GM18499 (cell line): Measurements from ENCODE around the gene CPEB4.

Source experiments
- ATAC-seq: cut with Tn5 transposase; IDR thresholded peaks from one replicate; pipeline ENCODE4 v1.9.1; 2021; ENCODE audit warnings: moderate number of reproducible peaks; ENCODE audit not compliant: insufficient read depth, unreplicated experiment

The CPEB4 gene

DNA sequence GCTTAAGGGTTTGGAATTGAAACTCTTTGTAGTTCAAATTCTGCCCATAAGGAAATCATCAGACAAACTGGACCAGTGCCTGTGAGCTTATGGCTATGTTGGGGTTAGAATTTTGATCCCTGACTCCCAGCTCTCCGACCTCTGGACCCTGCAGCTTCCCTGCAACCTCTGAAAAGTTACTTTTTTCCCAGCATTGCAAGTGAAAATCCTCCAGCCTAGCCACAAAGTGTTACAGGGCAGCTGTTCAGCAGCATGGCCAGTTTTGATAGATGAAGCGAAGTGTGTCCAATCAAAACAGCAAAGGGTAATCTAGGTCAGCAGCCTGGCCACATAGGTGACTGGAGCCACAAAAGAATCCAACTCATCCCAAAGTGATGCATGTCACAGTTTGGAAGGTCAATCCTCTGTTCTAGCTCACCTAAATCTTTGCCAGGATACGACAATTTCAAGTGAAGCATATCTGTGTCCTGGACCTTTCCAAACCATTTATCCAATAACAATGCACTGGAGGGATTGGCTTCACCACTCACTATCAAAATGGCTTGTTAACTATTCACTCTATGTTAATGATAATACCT lies 4.7 kb upstream of the CPEB4 start:
- no peak for ATAC-seq

DNA sequence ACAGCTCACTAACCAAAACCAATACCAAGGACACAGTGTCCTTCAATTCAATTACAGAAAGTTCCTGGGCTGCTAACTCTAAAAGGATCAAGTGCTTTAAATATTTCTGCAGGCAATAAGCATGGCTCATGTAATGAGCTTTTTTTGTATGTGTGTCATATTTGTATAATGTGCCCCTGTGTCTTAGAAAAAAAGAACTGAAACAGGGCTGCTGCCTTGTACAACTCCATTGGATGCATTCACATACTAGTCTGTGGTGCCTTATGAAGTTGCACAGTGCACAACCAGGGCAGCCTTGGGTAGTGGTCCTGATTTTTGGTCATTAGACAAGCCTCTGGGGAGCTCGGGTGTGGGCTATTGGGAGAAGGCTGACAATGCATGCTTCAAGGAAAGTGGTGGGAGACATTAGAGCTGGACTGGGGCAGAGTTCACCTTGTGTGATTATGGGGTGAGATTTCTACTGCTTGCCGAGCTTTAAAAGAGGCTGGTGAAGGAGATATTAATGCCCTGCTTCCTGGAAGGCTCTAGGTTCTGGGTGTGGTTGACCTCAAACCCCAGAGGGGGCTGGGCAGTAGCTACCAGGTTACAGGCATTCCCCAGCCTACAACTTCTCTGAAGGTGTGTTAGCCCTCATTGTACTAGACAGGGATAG lies 3.6 kb upstream of the CPEB4 start:
- no peak for ATAC-seq

DNA sequence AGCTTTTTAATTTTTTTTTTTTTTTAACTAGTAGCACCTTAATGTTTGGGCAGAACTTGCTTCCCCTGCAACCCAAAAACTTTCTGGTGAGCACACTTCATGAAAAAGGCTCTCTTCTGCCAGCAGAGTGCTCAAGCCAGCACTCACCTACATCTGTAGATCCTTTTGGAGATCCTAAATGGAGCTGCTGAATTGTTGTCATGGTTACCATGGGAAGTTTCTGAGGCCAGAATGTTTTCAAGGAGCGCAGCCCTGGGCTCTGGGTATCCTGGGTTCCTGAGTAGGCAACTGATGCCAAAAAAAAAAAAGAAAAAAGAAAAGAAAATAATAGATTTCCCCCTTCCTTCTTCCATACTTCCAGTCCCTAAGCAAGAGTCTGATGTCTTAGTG lies 3.1 kb upstream of the CPEB4 start:
- no peak for ATAC-seq

DNA sequence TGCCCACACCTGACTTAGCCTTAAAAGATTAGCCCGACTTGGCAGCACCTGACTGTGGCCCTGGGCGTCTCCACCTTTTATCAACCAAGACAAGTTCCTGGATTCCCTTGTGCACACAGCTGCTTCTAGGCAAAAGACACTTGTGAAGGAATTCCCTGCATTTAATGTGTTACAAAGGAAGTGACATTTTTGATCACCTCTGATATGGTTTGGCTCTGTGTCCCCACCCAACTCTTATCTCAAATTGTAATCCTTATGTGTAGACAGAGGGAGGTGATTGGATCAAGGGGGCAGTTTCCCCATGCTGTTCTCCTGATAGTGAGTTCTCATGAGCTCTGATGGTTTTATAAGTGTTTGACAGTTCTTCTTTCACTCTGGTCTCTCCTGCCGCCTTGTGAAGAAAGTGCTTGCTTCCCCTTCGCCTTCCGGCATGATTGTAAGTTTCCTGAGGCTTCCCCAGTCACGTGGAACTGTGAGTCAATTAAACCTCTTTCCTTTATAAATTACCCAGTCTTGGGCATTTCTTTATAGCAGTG lies 2.6 kb upstream of the CPEB4 start:
- no peak for ATAC-seq

DNA sequence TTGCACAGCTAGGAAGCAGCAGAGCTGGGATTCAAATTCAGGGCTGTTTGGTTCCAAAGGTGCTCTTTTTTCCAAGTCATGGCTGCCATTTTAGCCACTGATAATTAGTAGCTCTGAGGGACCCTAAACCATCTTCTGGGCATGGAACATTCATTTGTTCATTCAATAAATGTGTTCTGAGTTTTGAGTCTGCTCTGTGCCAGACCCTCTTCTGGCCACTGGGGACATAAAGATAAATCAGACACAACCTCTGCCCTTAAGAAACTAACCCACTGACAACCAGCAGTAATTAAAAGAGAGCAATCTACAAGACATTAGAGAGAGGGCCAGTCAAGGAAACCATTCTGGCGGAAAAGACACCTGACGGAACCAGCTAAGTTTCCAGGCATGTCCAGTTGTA lies 2.0 kb upstream of the CPEB4 start:
- no peak for ATAC-seq

DNA sequence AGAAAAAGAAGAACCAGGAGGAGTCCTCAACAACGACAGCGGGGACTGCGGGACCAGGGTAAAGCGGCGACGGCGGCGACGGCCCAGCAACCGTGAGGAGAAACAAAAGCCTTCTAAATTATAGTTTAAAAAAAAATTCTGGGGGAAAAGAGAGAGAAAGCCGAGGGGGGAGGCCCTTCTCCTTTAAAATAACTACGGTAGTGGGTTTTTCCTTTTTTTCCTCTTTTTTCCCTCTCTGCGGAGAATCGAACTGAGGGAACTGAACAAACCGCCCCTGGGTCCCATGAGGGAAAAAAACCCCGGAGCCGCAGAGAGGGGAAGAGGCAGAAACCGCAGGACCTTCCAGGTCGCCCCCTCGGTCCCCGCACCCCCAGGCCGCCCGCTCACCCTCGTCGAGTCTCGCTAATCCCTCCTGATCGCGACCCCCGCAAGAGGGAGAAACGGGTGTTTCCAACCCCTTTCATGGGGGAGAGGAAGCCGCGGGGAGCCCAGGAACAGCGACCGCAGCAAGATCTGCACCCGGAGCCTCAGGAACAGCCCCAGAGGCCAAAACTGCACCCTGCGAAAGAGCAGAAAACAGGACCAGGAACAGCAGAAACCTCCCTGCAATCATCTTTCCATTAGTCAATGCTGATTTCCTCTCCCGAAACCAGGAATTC lies 453 bp downstream of the CPEB4 start:
- ATAC-seq, result no peak

DNA sequence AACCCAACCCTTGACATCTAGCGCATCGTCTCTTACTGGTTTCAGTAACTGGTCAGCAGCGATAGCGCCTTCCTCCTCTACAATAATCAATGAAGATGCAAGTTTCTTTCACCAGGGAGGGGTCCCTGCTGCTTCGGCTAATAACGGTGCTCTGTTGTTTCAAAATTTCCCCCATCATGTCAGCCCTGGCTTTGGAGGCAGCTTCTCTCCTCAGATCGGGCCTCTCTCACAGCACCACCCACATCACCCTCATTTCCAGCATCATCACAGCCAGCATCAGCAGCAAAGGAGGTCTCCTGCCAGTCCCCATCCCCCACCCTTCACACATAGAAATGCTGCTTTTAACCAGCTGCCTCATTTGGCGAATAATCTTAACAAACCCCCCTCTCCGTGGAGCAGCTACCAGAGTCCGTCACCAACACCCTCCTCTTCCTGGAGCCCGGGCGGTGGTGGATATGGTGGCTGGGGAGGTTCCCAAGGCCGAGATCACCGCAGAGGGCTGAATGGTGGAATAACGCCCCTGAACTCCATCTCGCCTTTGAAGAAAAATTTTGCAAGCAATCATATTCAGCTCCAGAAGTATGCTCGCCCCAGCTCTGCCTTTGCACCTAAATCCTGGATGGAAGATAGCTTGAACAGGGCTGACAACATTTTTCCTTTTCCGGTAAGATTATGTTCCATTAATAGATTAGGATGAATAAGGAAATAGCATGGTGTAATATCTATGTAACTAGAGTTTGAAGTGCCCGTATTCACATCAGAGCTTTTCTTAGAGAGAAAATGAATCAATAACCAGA lies 2.2 kb downstream of the CPEB4 start:
- ATAC-seq, result no peak

DNA sequence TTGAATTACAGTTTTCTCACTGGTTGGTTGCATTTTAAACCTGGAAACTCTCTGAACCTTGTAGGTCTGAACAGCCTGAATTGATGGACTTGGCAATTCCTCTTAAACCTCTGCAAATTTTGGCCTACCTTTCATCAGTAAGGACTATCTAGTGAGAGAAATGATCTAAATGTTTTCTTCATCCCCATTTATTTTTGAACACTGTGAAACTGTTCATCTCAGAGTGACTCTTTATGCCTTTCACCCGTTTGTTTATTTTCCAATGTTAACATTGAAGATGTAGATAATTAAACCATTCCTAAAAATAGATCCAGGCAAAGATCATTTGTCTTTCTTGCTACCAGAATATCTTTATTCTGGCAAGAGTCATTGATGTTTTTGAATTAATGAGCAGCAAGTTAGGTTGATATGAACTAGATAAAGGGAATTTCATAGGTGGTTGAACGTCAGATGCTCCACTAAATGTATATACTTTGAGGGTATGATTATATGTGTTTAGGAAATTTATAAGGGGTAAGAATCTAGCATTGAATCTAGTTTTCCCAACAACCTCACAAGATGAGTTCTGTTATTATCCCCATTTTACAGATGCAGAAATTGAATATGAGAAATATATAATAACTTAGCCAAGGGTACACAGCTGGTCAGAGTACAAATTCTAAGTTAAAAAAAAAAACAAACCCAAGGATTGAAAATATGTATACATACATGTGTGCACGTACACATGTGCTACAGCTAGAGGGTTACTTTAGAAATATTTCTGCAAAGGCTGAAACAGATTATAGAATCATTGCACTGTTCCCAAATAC lies 3.4 kb downstream of the CPEB4 start:
- ATAC-seq, result no peak

DNA sequence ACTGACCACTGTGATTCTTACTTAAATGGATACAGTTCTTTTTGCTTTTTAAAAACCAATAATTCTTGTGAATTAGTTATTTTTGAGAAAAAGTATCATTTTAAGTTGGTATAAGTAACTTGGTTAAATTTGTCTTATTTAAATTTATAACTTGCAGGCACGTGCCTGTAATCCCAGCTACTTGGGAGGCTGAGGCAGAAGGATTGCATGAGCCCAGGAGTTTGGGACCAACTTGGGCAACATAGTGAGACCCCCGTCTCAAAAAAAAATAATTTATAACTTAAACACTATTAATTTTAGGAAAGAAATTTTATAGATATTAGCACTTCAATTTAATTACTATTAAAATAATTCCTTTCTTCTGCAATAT lies 5.0 kb downstream of the CPEB4 start:
- ATAC-seq, result no peak

DNA sequence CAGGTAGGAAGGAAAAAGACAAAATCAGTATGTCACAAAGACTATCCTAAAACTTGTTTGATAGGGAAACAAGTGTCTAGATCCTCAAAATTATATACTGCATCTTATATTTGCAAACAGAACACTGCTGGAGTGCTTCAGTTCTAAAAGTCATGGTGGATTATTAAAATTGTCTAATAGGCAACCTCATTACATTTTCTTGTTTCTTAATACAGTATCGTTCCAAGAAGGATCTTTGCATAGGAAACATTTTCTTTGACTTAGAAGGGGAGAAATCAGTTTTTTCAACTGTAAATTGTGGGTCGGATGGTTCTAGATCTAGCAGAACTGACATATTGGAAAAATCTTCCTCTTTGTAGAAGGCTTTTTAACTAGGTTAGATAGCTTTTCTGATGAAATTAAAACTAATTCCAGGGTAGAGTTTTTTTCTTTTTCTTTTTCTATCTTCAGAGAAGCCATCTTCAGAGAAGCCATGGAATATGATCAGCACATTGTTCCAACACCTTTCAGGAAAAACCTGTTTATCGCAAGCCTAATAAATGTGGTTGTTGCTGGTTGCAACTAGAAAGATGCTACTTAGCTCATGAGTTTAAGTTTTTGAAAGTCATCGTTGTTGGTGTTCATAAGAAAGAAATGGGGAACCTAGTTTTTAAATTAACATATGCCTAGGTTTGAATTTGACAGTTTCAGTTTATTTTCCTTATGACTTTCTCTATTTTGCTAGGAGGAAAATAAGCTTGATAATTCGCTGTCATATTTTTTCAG lies 7.4 kb downstream of the CPEB4 start:
- ATAC-seq, result no peak

DNA sequence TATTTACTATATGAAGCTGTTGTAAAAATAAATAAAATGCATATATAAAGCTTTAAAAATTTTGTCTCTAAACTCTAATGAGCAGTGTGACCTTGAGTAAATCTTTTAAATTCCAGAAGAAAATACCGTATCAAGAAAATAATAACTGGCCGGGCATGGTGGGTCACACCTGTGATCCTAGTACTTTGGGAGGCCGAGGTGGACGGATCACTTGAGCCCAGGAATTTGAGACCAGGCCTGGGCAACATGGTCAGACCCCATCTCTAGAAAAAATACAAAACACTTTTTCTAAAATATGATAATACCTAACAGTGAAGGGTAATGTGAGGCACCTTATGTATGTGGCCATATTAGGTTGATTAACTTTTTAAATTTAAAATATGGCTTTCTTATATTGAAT lies 8.5 kb downstream of the CPEB4 start:
- no peak for ATAC-seq

DNA sequence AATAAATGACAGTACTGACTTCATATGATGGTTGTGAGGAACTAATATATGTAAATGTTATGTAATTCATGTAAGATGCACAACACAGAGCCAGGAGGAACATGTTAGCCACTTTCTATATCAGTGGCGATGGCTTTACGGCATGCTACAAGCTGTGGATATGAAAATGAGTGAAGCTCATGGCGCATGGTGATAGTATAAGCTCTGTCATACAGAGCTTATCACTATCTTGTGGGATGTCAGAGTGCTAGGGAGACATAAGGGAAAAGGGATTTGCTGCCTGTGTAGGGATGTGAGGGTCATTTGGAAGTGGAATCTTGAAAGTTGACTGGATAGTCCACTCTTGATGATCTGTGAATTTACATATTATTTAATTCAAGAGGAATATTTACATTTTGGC lies 13.6 kb downstream of the CPEB4 start:
- ATAC-seq, result no peak

DNA sequence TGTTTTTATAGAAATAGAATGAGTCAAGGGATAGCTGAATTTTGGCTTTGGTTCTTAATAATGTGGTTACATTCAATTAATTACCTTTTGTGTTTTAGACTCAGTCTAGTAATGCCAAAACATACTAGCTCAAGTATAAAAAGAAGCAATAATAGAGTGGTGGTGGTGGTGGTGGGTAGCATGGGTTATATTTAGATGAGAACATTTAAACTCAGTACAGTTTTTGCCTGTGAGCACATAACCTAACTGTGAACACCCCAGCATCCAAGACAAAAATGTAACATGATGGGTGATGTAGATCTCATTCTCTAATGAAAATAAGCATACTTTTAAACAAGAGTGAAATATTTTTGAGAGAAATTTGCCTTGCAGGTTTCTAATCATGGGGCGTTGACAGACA lies 14.2 kb downstream of the CPEB4 start:
- no peak for ATAC-seq

DNA sequence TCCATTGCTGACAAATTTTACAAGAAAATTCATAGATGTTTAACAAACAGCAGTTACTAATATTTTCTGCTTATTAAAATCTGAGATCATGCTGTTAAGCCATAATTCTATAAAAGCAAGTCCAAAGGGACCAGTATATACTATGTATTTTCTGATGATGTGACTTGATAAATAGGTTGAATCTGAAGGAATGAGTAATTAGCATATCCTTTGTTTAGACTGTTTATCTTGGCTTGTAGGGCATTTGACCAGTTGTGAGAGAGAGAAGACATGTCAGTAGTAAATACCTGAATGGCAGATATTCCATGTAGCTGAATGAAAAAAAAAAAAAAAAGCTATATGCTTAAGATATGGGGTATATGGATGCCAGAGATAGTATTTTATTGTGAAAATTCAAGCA lies 14.6 kb downstream of the CPEB4 start:
- no peak for ATAC-seq

DNA sequence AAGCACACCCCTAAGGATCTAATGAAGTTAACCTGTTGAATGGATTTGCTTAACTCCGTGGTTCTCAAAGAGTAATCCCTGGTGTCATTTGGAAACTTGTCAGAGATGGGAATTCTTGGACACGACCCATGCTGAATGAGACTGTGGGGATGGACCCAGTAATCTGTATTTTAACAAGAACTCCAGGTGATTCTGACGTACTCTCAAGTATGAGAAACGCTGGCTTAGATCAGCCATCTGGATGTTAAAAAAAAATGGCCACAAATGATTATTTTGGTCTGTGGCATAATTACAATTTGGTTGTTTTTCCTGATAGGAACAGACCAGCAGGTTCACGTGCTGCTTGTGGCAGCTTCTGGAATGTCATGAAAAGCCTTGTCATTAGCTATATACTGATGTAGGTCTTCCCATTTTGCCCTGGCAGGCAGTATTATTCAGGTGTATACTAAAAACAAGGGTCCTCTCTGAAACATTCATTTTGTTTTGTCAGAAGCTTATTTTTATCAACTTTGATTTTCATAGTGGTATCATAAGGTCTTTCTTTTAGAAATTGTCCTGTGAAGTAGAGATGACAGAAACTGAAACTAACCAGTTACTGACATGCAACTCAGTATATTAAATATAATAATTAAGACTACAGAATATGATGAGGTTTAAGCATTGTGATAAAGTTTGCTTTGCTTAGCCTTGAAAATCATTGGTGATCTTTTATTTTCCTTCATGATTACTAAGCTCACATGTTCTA lies 15.4 kb downstream of the CPEB4 start:
- ATAC-seq, result no peak

DNA sequence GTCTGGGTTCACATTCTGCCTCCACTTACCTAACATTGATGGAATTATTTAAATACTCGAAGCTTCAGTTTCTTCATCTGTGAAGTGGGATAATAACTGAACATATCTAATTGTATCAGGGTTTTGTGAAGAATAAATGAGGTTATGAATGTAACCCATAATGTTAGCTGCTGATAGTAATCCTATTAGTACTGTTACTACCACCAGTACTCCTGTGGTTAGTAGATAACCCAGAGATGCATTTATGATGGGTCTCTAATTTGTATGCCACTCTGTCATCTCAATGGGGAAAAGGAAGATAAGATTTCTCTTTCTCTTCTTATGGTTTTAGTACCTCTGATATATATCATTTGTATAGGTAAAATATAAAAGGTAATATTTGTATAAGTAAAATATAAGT lies 16.0 kb downstream of the CPEB4 start:
- no peak for ATAC-seq

DNA sequence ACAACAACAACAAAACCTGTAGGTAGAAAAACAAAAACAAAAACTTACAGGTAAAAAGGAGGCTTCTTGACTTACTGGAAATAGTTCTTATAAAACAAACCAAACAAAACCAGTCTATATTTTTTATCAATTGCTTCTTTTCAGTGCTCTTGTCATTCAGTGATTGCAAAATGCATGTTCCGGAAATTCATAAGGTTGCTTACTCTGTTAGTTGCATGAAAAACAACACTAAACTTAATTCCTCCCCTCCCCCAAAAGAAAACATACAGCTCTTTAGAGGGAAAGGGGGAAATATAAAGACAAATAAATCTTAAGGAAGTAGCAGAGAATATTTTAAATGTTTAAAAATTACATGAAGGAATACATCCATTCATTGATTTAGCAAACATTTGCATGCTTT lies 19.1 kb downstream of the CPEB4 start:
- ATAC-seq, result no peak

DNA sequence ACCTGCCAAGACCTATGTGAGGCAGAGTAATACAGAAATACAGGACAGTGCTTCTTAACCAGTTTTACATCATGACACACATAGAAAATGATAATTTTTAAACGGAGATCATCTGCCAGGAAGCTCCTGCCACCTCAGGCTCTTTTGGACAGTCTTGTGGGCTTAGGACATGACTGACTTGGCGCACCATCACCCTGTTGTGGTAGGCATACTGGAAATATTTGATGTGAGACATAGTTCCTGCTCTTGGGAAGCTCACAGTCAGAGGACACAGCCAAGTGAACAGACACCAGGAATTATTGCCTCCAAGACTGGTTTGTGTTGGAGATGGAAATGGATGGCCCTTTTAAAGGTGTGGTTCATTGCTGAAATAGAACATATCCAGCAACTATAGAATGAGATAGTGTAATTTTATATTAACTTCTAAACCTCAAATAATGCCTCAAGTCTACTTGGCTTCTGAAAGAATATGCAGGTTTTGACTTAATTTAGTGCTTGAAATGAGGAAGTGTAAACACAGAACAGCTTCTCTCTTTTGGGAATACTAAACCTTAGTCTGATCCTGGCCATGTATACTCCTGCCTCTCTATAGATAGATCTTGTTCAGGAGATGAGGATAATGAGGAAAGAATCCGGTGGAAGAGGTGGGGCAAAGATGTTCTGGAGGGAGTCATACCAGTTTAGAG lies 19.7 kb downstream of the CPEB4 start:
- ATAC-seq, result no peak
